Peyer's patch (tissue), 4 donors: ENCODE results near the gene AP5B1. TPM values are rescaled to one million over a fixed set of nuclear protein-coding genes. Genes with fewer than 3 reads are reported as not detected.

Source experiments
- DNase-seq, 3 donors: peaks; one replicate each; pipeline ENCODE4 v3.0.0-alpha.2; 2017 to 2019
- H3K27ac ChIP-seq, 4 donors: fragments of 200-600 bp; sonication (generic); one replicate each; pipeline ENCODE4 v1.5.1; 2016 to 2019
- H3K27me3 ChIP-seq, 2 donors: fragments of 200-600 bp; sonication (generic); one replicate each; pipeline ENCODE4 v1.5.1; 2019
- H3K36me3 ChIP-seq, 3 donors: fragments of 200-600 bp; sonication (generic); one replicate each; pipeline ENCODE4 v1.5.1; 2016 to 2019
- H3K4me1 ChIP-seq, 4 donors: fragments of 200-600 bp; sonication (generic); one replicate each; pipeline ENCODE4 v1.5.1; 2016 to 2019
- H3K4me3 ChIP-seq, 4 donors: fragments of 200-600 bp; sonication (generic); 1 replicate in 3 of 4; 2 replicates in 1 of 4; pipeline ENCODE4 v1.5.1; 2016 to 2019; ENCODE audit warnings: mild to moderate bottlenecking in 1 of 4
- H3K9me3 ChIP-seq, 4 donors: fragments of 200-600 bp; sonication (generic); one replicate each; pipeline ENCODE4 v1.5.1; 2016 to 2019; ENCODE audit warnings: mild to moderate bottlenecking in 1 of 4
- POLR2A ChIP-seq, 2 donors: fragments of 450-650 bp; IDR thresholded peaks; one replicate each; pipeline ENCODE4 v1.5.1; 2017; ENCODE audit warnings: antibody characterized with exemption in 2 of 2, mild to moderate bottlenecking in 2 of 2, moderate library complexity in 2 of 2
- total RNA-seq, 4 donors: library from RNA; depleted of rRNA; stranded (reverse); fragments of >200 nt; gene quantifications; one replicate each; pipeline ENCODE4 v1.1.0, GENCODE V29; 2016
- TF ChIP-seq, protein P1 (sequence below), 6 experiments: fragments of 450-650 bp in 4 of 6; fragments of 200-600 bp in 2 of 6; sonication (generic) in 1 of 6; IDR thresholded peaks; one replicate each; pipeline ENCODE4 v1.5.1; 2017 to 2019; ENCODE audit warnings: antibody characterized with exemption in 6 of 6, mild to moderate bottlenecking in 3 of 6, moderate library complexity in 1 of 6

Gene AP5B1
- total RNA-seq, 4 donors from 2014 or later: 14.9 to 35.8 (median 35.0) TPM

DNA sequence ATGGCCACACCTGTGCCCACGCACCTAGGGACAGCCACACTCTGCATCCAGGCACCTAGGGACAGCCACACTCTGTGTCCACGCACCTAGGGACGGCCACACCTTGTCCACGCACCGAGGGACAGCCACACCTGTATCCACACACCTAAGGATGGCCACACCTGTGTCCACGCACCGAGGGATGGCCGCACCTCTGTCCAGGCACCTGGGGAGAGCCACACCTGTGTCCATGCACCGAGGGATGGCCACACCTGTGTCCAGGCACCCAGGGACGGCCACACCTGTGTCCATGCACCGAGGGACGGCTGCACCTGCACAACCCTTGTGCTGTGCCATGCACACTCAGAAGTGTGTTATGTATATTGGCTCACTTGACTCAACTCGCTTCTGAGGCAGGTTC, 16.9 kb upstream of the AP5B1 start:
- Histone ChIP-seq H3K4me1 (peaks cover 0 to 17% (median 1%) of the 10 kb centered on the region in 4 donors), H3K36me3 (peaks cover 0 to 19% (median 0%) of the 10 kb centered on the region in 3 donors), H3K9me3 (no peaks in the 10 kb centered on the region), H3K27ac (no peak overlapping the region), H3K27me3 (no peaks in the 10 kb centered on the region), H3K4me3 (no peak overlapping the region)
- TF ChIP-seq POLR2A (IDR thresholded peaks at IDR 0.05): no peak
- TF ChIP-seq, protein P1, sequence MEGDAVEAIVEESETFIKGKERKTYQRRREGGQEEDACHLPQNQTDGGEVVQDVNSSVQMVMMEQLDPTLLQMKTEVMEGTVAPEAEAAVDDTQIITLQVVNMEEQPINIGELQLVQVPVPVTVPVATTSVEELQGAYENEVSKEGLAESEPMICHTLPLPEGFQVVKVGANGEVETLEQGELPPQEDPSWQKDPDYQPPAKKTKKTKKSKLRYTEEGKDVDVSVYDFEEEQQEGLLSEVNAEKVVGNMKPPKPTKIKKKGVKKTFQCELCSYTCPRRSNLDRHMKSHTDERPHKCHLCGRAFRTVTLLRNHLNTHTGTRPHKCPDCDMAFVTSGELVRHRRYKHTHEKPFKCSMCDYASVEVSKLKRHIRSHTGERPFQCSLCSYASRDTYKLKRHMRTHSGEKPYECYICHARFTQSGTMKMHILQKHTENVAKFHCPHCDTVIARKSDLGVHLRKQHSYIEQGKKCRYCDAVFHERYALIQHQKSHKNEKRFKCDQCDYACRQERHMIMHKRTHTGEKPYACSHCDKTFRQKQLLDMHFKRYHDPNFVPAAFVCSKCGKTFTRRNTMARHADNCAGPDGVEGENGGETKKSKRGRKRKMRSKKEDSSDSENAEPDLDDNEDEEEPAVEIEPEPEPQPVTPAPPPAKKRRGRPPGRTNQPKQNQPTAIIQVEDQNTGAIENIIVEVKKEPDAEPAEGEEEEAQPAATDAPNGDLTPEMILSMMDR (IDR thresholded peaks at IDR 0.05): no peak
- DNase-seq: no peak

DNA sequence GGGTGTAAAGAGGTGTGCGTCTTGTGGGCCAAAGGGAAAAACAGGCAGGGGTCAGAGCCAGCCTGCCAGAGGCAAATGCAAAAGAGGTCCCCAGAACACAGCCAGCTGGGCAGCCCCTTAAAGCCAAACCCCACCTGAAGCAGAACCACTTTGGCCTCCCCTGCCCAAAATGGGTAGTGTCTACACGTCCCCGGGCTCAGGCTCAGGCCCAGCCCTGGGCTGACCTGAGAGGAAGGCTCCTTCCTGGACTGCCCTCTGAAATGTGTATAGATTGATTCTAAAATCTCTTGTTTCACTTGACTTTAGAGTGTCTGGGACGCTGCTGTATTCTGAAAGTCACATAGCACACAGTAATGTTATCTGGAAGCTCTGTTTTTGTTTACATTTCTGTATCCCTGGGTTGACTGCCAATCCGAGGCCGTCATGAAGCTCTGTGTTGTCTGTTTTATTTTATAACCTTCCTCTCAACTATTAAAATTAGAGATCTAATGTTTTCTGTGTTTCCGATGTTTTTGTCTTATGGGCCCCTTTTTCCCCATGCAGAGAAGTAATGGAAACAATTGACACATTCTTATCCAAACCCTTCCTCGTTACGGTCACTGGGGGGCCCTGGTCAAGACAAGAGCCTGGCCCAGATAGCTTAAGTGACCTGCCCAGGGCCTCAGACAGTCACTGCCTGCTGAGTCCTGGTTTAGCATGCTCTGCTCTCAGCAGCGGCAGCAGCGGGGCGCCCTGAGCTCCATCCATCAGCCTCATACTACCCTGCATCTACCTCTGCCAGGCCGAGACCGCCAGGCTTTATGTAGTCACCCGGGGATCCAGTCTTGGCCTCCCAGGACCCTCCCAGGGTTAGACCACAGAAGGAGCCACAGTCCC, 16.2 kb upstream of the AP5B1 start:
- peaks cover 0 to 25% (median 4%) of the 10 kb centered on the region in 4 donors for H3K4me1 ChIP-seq
- peaks cover 0 to 19% (median 0%) of the 10 kb centered on the region in 3 donors for H3K36me3 ChIP-seq
- no peak overlapping the region for H3K27ac ChIP-seq
- no peak for DNase-seq
- TF ChIP-seq, protein P1 (IDR thresholded peaks at IDR 0.05): no peak
- no peak for TF ChIP-seq POLR2A (IDR thresholded peaks at IDR 0.05)
- H3K27me3 ChIP-seq: no peaks in the 10 kb centered on the region
- no peaks in the 10 kb centered on the region for H3K9me3 ChIP-seq
- H3K4me3 ChIP-seq: no peak overlapping the region

DNA sequence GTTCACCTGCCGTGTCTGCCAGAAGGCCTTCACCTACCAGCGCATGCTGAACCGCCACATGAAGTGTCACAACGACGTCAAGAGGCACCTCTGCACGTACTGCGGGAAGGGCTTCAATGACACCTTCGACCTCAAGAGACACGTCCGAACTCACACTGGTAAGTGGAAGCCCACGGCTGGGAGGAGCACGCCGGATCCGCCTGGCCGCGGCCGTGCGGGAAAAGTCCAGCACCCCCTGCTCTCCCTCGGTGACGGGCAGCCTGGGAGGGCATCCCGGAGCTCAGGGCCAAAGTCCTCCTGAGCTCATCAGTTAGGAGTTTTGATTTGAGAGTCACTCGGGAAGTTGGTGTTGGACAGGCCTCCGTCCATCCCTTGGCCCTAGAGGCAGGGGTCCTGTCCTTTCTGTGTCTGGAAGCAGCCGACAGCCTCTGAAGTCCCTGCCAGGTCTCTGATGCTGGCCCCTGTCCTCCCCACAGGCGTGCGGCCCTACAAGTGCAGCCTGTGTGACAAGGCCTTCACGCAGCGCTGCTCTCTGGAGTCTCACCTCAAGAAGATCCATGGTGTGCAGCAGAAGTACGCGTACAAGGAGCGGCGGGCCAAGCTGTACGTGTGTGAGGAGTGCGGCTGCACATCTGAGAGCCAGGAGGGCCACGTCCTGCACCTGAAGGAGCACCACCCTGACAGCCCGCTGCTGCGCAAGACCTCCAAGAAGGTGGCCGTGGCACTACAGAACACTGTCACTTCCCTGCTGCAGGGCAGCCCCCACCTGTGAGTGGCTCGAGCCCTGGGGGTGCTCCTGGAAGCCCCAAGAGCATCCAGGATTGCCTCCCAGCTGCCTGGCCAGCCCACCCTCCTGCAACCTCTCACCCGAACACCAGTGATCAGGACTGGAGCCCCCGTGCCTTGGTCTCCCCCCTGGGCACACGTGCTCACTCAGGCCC, 14.1 kb upstream of the AP5B1 start:
- Histone ChIP-seq H3K9me3 (no peaks in the 10 kb centered on the region), H3K36me3 (peaks cover 0 to 19% (median 0%) of the 10 kb centered on the region in 3 donors), H3K27ac (peak overlapping the region in 1 of 4 donors; percentile 76), H3K4me1 (peaks cover 0 to 44% (median 8%) of the 10 kb centered on the region in 4 donors), H3K27me3 (no peaks in the 10 kb centered on the region), H3K4me3 (no peak overlapping the region)
- TF ChIP-seq, protein P1 (IDR thresholded peaks at IDR 0.05): no peak
- TF ChIP-seq POLR2A (IDR thresholded peaks at IDR 0.05): no peak
- peak in 1 of 3 donors; percentile 52 for DNase-seq

DNA sequence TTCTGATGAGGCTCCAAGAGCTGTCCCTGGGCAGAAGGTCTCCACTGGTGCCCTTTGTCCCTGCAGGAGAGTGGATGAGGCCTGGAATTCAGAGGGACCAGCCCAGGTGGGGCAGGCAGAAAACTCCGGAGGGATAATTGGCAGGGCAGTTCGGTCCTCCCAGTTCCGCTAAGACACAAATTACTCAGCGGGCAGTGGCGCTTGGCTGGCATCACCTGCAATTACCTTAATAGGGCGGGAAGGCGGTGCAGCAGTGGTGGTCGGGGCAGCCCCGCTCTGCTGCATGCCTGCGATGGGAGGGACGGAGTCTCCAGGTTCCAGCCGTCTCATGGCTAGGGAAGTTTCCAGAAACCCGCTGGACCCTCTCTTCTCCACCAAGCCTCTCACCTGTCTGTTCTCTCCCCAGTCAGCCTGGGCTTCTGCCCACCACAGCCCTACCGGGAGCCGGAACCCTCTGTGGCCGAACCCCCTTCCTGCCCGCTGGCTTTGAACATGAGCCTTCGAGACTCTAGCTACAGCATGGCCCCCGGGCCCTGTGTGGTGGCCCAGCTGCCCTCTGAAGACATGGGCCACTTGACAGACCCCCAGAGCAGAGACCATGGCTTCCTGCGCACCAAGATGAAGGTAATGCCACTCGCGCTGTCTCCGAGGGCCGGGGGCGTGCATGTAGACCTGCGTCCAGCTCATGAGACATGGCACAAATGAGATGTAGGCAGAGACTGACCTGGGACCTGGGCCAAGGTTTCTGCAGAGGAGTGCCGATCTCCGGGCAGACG, 13.0 kb upstream of the AP5B1 start:
- Histone ChIP-seq H3K4me1 (peaks cover 0 to 53% (median 8%) of the 10 kb centered on the region in 4 donors), H3K36me3 (peaks cover 0 to 19% (median 0%) of the 10 kb centered on the region in 3 donors), H3K27ac (peak overlapping the region in 2 of 4 donors; percentile 36 to 76), H3K27me3 (no peaks in the 10 kb centered on the region), H3K9me3 (no peaks in the 10 kb centered on the region), H3K4me3 (no peak overlapping the region)
- TF ChIP-seq, protein P1 (IDR thresholded peaks at IDR 0.05): peak in 1 of 6 experiments; percentile 3
- no peak for TF ChIP-seq POLR2A (IDR thresholded peaks at IDR 0.05)
- DNase-seq: peak in 1 of 3 donors; percentile 68

DNA sequence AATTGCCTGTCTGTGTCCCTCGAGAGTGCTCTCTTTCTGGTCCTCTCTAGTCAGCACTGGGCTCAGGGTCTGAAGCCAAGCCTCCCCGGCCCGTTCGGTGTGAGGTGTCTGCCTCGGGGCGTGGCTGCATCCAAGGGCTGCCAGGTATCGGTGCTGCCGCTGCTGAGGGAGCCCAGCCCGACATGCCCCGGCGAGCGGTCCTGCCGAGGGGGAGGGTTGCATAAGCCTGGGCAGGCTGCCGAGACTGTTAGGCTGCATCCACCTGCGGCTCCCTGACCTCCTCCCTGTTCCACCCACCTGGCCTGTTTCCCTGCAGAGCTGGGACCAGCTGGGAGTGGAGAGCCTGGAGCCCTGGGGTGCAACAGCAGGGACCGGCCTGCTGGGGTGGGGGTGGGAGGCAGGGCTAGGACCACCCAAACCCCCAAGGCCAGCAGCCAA, 12.4 kb upstream of the AP5B1 start:
- Histone ChIP-seq H3K4me1 (peaks cover 3 to 53% (median 12%) of the 10 kb centered on the region in 4 donors), H3K27ac (peak overlapping the region in 2 of 4 donors; percentile 36 to 76), H3K4me3 (no peak overlapping the region), H3K9me3 (no peaks in the 10 kb centered on the region), H3K36me3 (peaks cover 0 to 19% (median 0%) of the 10 kb centered on the region in 3 donors), H3K27me3 (no peaks in the 10 kb centered on the region)
- peak in 1 of 2 donors; percentile 22 for TF ChIP-seq POLR2A (IDR thresholded peaks at IDR 0.05)
- TF ChIP-seq, protein P1 (IDR thresholded peaks at IDR 0.05): no peak
- DNase-seq: peak in 2 of 3 donors; percentile 84 to 87
